ENCODE results near the gene AHCTF1. TPM values are rescaled to one million over a fixed set of nuclear protein-coding genes. Genes with fewer than 3 reads are reported as not detected.
A peak's percentile ranks its signal among the peaks of the same experiment; 100 is the strongest.

The AHCTF1 gene
- total RNA-seq, 4 donors from 2014 or later, result 22.5 to 53.4 (median 42.4) TPM

GRCh38 chr1:246971090-246971721 lies 39.5 kb upstream of the AHCTF1 start:
- Histone ChIP-seq H3K9me3 (no peaks in the 10 kb centered on the region), H3K36me3 (no peaks in the 10 kb centered on the region), H3K4me3 (no peak overlapping the region), H3K27ac (no peak overlapping the region), H3K27me3 (no peaks in the 10 kb centered on the region), H3K4me1 (no peaks in the 10 kb centered on the region)
- peak; percentile 36 to 61 for DNase-seq
- intact Hi-C loops (cut with DNase I; ENCODE audit: low total_unique reads), result no loop called here
- TF ChIP-seq, protein P1, sequence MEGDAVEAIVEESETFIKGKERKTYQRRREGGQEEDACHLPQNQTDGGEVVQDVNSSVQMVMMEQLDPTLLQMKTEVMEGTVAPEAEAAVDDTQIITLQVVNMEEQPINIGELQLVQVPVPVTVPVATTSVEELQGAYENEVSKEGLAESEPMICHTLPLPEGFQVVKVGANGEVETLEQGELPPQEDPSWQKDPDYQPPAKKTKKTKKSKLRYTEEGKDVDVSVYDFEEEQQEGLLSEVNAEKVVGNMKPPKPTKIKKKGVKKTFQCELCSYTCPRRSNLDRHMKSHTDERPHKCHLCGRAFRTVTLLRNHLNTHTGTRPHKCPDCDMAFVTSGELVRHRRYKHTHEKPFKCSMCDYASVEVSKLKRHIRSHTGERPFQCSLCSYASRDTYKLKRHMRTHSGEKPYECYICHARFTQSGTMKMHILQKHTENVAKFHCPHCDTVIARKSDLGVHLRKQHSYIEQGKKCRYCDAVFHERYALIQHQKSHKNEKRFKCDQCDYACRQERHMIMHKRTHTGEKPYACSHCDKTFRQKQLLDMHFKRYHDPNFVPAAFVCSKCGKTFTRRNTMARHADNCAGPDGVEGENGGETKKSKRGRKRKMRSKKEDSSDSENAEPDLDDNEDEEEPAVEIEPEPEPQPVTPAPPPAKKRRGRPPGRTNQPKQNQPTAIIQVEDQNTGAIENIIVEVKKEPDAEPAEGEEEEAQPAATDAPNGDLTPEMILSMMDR (IDR thresholded peaks at IDR 0.05), result peak; percentile 52 to 73 (median 63)
- no peak for TF ChIP-seq POLR2A (IDR thresholded peaks at IDR 0.05)

DNA sequence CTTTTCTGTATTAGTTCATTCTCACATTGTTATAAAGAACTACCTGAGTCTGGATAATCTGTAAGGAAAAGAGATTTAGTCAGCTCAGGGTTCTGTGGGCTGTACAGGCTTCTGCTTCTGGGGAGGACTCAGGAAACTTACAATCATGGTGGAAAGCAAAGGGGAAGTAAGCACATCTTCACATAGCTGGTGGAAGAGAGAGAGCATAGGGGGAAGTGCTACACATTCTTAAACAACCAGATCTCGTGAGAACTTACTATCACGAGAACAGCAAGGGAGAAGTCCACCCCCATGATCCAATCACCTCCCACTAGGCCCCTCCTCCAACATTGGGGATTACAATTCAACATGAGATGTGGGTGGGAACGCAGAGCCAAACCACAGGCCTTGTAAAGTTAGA lies 37.9 kb upstream of the AHCTF1 start:
- no peaks in the 10 kb centered on the region for H3K9me3 ChIP-seq
- no peaks in the 10 kb centered on the region for H3K4me1 ChIP-seq
- no peaks in the 10 kb centered on the region for H3K27me3 ChIP-seq
- no peak overlapping the region for H3K27ac ChIP-seq
- H3K36me3 ChIP-seq, result no peaks in the 10 kb centered on the region
- TF ChIP-seq POLR2A (IDR thresholded peaks at IDR 0.05), result no peak
- TF ChIP-seq, protein P1 (IDR thresholded peaks at IDR 0.05), result no peak
- no peak for DNase-seq
- intact Hi-C loops (cut with DNase I; ENCODE audit: low total_unique reads), result no loop called here
- no peak overlapping the region for H3K4me3 ChIP-seq

GRCh38 chr1:246966502-246966901 lies 34.8 kb upstream of the AHCTF1 start:
- Histone ChIP-seq H3K4me3 (no peak overlapping the region), H3K4me1 (no peaks in the 10 kb centered on the region), H3K27me3 (no peaks in the 10 kb centered on the region), H3K27ac (no peak overlapping the region), H3K9me3 (no peaks in the 10 kb centered on the region), H3K36me3 (no peaks in the 10 kb centered on the region)
- TF ChIP-seq, protein P1 (IDR thresholded peaks at IDR 0.05), result no peak
- TF ChIP-seq POLR2A (IDR thresholded peaks at IDR 0.05), result no peak
- intact Hi-C loops (cut with DNase I; ENCODE audit: low total_unique reads), result no loop called here
- DNase-seq, result no peak

- TF ChIP-seq, protein P1 (IDR thresholded peaks at IDR 0.05), result no peak
- no peak for TF ChIP-seq POLR2A (IDR thresholded peaks at IDR 0.05)
- intact Hi-C loops (cut with DNase I; ENCODE audit: low total_unique reads), result no loop called here
- H3K9me3 ChIP-seq, result no peaks in the 10 kb centered on the region
- H3K27ac ChIP-seq, result no peak overlapping the region
- no peaks in the 10 kb centered on the region for H3K27me3 ChIP-seq
- H3K4me1 ChIP-seq, result no peaks in the 10 kb centered on the region
- H3K36me3 ChIP-seq, result no peaks in the 10 kb centered on the region
- H3K4me3 ChIP-seq, result no peak overlapping the region
- no peak for DNase-seq
These were observed 28.4 kb upstream of the AHCTF1 start for GRCh38 chr1:246959944-246960693.

GRCh38 chr1:246954126-246954525 lies 22.4 kb upstream of the AHCTF1 start:
- DNase-seq, result no peak
- Histone ChIP-seq H3K27ac (no peak overlapping the region), H3K27me3 (no peaks in the 10 kb centered on the region), H3K9me3 (no peaks in the 10 kb centered on the region), H3K4me1 (no peaks in the 10 kb centered on the region), H3K36me3 (no peaks in the 10 kb centered on the region), H3K4me3 (no peak overlapping the region)
- intact Hi-C loops (cut with DNase I; ENCODE audit: low total_unique reads), result no loop called here
- no peak for TF ChIP-seq POLR2A (IDR thresholded peaks at IDR 0.05)
- TF ChIP-seq, protein P1 (IDR thresholded peaks at IDR 0.05), result no peak

All from uterus (tissue), 4 donors.